ENCODE data around the gene PLD4.
A peak's percentile ranks its signal among the peaks of the same experiment; 100 is the strongest.
"Not testable (repeated sequence)": the region's sequence is repeated elsewhere in the genome, so short reads cannot be mapped to it uniquely, and the experiment has no call there.

PLD4 gene

DNA sequence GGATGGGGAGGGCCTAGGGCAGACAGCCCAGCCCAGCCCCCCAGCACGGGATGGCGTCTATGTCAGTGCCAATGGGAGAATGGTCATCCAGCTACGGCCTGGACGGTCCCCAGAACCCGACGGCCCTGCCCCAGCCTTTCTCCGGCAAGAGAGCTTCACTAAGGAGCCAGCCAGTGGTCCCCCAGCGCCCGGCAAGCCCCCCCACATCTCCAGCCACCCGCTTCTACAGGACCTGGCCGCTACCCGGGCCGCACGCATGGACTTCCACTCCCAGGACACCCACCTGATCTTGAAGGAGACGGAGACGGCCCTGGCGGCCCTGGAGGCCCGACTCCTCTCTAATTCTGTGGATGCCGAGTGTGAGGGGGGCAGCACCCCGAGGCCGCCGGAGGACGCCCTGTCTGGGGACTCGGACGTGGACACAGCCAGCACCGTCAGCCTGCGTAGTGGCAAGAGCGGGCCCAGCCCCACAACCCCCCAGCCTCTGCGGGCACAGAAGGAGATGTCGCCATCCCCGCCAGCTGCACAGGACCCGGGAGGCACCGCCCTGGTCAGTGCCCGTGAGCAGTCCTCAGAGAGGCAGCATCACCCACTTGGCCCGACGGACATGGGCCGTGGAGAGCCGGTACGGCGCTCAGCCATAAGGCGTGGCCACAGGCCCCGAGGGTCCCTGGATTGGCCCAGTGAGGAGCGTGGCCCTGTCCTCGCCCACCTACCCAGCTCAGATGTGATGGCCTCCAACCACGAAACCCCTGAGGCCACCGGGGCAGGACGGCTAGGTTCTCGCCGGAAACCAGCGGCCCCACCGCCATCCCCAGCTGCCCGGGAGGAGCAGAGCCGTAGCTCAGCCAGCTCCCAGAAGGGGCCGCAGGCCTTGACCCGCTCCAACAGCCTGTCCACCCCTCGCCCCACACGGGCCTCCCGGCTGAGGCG, 37.7 kb upstream of the PLD4 start:
- no peak for DNase-seq

DNA sequence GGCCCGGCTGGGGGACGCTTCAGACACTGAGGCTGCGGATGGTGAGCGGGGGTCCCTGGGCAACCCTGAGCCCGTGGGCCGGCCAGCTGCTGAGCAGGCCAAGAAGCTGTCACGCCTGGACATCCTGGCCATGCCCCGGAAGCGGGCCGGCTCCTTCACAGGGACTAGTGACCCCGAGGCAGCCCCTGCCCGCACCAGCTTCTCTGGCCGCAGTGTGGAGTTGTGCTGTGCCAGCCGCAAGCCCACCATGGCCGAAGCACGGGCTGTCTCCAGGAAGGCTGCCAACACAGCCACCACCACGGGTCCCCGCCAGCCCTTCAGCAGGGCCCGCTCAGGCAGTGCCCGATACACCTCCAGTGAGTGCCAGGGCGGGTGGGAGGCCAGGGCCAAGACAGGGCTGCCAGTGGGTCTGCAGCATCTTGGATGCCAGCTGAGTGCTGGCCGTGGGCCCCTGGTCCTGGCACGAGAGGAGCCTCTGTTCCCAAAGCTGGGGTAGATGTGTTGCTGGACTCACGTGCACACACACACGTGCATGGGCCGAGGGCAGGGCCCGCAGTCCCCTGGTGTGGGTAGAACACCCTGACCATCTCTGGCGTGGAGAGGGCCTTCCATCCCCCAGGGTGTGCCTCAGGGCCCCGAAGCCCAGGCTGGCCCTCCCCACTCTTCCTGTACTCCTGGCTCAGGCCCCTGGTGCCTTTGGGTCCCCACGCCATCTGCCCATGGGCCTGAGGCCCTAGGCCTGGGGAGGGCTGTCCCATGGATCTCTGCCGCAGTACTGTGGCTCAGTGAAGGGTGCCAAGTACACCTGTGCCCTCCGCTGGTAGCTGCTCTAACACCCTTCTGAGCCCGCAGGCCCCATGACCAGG, 36.8 kb upstream of the PLD4 start:
- no peak for DNase-seq

DNA sequence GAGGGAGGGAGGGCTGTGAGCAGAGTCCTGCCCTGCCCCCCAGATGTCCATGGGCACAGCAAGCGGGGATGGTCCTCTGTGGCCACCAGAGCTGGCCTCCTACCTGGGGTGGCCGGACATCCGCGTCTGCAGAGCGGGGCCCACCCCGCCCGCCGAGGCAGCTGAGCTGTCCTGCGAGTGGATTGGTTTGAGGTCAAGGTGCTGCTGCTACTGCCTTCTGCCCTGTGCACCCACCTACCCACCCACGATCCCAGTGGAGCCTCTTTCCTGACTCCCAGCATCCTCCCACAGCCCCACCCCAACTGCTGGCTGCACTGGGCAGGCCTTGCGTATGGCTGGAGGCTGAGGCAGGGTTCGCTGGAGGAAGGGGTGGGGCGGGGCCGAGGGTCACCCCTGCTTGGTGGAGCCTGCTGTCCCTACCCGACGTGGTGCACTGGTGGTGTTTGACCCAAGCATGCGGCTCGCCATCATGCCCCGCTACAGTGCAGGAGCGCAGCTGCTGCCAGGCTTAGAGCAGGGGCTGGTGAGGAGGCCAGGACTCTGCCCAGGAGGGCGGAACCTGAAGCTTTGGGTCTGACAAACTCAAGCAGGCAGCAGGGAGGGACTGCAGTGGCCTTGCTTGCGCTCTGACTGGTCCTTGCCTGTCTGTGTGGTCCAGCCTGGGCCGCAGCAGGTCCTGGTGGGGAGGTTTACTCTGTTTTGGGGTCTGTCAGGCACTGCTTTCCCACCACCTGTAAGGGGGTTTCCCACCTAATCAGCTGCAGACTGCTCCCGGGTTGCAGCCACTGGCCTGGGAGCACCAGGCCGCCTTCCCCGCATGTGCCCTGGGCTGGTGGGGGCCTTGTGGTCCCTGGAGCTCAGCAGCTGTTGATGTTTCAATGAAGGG, 35.9 kb upstream of the PLD4 start:
- no peak for DNase-seq

DNA sequence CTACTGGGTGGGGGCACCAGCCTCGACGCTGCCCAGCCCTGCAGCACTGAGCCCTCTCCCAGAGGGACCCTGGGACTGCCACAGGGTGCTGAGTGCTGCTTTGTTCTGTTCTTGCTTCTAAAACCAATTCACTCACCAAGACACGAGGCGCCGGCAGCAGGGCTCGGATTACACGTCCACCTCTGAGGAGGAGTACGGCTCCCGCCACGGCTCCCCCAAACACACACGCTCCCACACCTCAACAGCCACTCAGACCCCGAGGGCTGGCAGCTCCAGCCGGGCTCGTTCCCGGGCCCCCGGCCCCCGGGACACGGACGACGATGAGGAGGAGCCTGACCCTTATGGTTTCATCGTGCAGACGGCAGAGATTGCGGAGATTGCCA, 35.3 kb upstream of the PLD4 start:
- no peak for DNase-seq

DNA sequence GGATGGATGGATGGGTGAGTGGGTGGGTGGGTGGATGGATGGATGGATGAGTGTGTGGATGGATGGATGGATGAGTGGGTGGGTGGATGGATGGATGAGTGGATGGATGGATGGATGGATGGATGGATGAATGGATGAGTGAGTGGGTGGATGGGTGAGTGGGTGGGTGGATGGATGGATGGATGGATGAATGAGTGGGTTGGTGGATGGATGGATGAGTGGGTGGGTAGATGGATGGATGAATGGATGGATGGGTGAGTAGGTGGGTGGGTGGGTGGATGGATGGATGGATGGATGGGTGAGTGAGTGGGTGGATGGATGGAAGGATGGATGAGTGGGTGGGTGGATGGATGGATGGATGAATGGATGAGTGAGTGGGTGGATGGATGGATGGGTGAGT, 34.4 kb upstream of the PLD4 start:
- not testable (repeated sequence) for DNase-seq

DNA sequence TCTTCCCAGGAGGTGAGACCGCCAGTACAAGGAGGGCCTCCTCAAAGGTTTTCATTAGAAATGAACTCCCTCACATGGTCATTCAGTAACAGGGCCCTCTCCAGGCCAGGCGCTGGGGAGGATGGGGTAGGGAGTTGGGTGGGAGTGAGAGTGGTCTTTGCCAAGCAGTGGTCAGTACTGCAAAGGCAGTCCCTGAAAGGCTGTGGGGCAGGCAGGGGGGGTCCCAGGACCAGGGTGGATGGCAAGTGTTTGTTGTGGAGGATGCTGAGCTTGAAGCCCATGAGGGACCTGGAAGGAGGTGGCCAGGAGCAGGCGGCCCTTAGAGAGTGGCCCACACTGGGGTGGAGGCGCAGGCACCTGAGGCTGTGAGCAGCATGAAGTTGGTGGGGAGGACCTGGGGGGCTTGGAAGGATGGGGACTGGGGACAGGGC, 33.5 kb upstream of the PLD4 start:
- no peak for DNase-seq

DNA sequence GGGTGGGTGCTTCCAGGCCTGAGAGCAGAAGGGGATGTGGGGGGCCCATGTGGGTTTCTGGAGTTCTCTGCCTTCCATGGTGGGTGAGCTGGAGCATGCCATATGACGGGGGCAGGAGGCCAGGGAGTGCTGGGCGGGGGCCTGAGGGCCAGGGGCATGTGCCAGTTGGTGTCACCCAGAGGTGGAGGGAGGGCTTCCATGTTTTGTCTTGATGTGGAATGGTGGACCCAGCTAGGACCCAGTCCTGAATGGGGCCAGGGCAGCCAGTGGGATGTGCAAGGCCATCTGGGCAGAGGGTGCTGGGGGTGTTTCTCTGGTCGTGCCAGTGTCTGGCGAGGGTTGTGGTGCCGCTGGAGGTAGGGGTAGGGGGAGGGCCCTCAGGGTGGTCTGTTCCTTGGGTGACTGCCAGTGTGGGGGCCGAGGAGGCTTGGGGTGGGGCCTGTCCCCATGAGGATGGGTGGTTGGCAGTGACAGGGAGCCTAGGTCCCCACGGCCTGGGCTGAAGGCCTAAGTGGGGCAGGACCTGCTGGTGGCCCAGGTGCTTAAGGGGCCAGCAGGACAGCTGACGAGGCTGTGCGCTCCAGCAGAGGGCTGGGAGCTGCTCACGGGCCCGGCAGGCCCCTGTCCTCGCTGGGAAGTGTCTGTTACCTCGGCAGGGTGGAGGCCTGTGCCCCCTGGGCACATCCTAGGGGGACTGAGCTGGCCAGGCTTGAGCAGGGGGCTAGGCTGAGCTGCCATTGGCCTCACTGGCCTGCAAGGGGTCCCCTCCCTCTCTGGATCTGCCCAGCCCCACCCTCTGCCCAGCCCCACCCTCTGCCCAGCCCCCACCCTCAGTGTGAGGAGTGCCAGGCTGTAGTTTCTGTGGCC, 32.8 kb upstream of the PLD4 start:
- no peak for DNase-seq

DNA sequence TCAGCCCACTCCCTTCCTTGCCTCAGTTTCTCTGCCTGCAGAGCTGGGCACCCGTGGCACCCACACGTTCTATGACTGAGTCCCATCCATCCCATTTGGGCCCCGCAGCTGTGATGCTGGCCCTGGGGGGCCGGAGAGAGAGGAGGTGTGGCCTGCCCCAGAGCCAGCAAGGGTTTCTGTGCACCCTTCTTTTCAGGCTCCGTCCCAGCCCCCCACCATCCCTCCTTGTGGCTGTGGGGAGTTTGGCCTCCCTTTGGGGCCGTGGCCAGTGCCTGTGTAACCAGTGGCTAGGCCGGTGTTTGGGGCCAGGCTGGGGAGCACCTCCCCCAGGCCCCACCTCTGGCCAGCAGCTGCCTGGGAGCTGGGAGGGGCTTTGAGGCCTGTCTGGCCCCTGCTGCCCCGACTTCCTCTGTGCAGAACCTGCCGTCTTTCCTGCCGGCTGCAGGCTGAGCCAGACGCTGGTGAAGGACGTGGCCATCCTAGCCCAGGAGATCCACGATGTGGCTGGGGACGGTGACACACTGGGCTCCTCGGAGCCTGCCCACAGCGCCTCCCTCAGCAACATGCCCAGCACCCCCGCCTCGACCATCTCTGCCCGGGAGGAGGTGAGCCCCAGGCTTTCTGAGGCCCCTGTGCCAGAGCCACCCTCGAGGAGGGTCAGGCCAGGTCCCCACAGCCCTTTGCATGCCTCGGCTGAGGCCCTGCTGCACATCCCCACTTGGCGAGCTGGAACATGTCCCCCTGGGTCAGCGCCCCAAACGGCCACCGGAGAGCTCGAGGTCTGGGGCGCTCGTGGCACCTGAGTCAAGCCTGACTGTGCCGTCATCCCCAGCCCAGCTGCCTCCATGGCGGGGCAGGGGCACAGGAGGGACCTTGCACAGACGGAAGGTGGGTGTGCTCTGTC, 31.9 kb upstream of the PLD4 start:
- DNase-seq = no peak

DNA sequence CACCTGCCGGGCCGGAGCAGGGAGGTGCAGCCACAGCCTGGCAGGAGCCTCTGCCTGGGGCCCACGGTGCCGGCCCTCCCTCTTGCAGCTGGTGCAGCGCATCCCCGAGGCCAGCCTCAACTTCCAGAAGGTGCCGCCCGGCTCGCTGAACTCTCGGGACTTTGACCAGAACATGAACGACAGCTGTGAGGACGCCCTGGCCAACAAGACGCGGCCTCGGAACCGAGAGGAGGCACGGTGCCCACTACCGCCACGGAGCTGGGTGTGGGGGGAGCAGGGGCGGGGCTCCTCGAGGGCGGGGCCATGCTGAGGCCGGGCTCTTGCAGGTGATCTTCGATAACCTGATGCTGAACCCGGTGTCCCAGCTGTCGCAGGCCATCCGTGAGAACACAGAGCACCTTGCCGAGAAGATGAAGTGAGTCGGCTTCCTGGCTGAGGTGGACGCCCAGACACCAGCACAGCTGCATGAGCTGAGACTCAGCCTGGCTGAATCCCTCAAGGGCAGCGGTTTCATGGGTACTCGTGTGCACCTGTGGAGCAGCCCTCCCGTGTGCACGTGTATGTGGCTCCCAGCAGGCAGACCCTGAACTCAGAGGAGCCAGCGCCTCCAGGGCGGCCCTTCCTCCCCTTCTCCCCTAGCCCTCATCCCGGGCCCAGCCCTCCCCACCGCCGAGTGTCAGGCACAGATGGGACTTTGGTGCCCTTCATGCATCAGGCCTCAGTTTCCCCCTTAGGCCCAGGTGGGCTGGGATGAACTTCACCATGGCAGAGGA, 31.1 kb upstream of the PLD4 start:
- no peak for DNase-seq

DNA sequence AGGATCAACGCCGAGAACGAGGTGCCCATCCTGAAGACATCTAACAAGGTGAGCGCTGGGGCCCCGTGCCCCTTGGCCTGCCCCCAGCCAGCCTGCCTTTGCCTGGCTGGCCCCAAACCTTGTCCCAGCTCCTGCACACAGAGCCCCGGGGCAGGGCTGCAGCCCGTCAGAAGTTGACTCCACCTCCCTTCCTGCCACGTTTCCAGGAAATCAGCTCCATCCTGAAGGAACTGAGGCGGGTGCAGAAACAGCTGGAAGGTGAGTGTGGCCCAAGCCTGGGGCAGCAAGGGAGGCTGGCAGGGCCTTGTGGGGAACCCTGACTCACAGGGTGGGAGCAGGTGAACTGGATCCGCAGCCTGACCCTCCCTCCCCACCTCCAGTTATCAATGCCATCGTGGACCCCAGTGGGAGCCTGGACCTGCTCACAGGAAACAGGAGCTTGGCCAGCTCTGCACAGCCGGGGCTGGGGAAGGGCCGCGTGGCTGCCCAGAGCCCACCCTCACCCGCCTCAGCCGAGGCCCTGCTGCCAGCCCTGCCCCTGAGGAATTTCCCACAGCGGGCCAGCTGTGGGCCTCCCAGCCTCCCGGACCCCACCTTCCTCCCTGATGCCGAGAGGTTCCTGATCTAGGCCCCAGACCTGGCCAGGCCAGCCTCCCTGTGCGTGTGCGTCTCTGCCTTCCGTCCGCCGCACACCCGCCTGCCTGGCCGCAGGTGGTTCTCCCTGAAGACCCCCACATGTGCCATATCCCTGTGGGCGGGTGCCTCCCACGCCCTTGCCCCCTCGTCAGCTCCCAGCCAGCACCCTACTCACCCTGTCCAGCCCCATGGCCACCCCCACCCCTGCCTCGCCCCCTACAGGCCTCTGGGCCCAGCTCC, 30.1 kb upstream of the PLD4 start:
- DNase-seq = no peak

DNA sequence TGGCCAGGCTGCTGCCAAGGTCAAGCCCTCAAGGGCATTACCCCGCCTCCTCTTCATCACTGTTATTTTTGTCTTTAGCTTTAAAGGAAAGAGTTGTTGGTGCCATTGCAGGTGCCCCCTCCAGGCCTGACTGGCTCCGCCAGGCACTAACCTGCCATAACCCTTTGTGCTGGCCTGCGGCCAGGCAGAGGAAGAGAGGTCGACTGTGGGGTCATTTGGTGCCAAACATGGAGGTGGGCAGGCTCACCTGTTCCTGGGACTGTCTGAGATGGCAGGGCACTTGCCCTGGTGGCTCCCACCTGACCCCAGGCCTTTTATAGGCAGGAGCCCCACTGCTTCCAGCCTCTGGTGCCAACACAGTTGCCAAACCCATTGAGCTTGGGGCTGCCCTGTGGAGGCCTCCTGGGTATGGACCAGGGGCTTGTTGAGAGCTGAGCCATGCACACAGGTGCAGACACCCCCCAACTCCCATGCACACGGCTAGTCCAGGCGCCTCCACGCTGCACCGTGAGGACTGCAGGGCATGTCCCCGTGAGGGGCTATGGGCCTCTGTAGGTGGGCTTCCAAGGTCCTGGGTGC, 29.4 kb upstream of the PLD4 start:
- no peak for DNase-seq

DNA sequence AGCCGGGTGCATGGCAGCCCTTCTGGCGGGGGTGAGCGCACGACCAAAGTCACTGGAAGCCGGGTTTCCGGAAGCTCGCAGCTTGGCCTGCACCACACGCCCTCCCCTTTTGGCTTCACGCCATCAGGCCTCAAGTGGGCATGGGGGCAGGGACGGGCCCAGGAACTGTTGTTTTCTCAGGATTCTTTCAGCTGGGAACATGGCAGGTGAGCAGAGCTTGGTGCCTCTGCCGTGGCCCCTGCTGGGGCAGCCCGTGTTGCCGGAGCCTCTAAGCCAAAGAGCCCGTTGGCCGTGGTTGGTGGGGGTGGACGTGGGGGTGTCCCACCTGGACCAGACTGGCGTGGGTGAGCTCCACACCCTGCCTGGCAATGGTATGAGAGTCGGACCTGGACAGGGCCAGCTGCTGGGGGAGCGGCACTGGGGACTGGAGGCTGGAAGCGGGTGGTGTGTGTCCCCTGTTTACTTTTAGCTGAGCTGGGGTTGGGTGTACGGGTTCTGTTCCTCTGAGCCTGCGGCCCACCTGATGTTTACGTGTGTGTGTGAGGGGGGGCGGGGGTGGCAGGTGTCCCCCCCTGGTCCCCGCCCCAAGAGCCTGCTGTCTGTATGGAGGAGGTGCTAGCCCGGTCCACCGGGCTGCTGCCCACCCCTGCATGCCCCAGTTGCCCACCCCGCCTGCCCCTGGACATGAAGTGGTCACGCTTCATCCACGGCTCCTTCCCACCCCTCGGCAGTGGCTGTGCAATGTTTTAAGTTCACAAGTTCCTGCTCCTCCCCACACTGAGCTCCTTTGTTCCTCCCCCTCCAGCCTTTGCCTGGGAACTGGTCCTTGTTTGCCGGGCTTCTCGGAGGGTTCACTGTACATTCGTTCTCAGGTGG, 28.7 kb upstream of the PLD4 start:
- peak; percentile 17 for DNase-seq

DNA sequence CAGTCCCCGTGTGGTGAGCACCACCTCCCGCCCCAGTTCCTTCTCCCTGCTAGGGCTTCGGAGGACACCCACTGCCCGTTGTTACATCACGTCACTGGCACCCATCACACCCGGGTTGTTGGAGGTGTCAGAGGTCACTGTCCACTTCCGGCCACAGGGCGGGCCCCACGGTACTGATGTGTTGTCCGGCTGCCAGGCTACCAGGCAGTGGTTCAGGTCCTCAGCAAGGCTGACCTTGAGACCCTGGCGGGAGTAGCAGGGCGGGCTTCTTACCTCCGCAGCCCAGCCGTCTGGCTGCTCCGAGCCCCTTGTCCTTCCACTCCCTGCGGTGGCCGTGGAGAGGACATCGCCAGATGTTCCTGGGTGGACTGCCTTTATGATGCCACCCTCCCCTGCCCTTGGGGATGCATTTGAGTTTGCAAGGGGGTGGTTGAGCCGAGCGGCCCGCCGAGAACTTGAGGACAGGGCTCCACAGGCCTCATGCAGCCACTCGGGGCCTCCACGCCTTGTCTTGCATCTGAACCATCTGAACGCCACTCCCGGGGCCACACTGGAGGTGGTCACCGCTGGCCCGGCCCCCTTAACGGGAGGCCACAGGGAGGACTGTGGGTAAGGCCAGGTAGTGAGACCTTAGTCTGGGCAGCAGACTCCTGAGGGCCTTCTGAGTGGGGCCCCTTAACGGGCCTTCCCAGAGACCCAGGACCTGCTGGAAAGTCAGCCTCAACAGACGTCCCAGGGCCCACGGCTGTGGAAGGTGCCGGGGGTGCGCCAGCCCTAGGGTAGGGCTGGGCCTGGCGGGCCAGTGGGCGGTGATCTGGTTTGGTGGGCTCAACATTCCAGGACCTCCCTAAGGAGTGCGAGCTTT, 27.1 kb upstream of the PLD4 start:
- no peak for DNase-seq

DNA sequence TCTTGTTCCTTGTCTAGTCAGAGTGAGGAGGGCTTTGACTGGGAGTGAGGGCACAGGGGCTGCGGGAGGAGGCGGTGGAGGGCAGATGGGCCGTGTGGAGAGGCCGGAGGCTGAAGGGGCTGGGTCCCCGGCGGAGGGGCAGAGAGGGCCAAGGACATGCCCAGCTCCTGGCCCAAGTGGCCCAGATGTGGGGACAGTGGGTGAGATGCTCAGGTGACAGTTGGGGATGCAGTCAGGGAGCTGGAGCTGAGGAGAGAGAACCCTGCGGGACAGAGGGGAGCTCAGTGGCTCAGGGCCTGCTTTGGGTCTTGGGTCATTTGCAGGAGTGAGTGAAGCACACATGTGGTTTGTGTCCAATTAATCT, 26.5 kb upstream of the PLD4 start:
- DNase-seq = no peak

DNA sequence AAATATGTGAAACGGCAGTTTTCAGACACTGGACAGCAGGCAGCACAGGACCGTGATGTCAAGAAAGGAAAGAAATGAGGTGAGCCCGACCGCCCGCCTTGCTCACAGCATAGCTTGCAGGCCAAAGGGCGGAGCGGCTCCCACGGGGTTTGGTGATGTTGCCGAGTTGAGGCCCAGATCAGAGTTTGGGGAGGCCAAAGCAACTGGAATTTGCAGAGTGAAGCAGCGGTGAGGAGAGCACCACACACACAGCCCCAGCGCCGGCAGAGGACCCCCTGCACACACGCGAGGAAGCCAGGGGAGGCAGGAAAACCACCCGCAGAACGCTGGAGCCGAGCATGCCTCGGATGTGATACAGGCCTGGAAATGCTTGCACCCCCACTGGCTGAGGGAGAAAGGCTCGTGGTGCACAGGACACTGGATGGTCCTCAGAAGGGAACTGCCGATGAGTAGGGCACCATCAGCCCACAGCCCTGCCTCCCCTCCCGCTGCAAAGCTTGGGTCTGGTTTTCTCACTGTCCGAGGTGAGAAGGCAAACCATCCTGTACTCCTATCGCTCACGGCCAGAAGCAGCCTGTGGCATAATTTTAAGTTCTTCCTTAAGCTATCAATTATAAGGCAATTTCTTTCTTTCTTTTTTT, 25.7 kb upstream of the PLD4 start:
- no peak for DNase-seq

DNA sequence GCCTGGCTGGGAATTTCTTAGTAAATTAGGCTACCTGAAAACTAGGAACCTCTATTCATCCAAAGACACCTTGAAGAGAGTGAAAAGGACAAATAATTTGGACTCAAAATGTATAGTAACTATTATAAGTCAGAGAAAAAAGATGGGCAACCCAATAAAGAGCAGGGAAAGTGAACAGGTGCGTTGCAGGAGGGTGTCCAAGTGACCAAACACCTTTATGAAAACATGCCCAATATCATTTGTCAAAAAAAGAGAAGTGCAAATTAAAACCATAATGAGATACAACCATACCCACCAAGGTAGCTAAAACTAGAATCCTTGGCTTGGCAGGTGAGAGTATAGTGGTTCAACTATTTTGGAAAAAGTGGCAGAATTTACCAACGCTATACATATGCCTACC, 24.9 kb upstream of the PLD4 start:
- no peak for DNase-seq

Measured in NCI-H1417 treated with DMSO at 0.1 percent for 48 hours (cell line).